ENCODE measurements around the gene TRAF3IP1.

Gene TRAF3IP1

DNA sequence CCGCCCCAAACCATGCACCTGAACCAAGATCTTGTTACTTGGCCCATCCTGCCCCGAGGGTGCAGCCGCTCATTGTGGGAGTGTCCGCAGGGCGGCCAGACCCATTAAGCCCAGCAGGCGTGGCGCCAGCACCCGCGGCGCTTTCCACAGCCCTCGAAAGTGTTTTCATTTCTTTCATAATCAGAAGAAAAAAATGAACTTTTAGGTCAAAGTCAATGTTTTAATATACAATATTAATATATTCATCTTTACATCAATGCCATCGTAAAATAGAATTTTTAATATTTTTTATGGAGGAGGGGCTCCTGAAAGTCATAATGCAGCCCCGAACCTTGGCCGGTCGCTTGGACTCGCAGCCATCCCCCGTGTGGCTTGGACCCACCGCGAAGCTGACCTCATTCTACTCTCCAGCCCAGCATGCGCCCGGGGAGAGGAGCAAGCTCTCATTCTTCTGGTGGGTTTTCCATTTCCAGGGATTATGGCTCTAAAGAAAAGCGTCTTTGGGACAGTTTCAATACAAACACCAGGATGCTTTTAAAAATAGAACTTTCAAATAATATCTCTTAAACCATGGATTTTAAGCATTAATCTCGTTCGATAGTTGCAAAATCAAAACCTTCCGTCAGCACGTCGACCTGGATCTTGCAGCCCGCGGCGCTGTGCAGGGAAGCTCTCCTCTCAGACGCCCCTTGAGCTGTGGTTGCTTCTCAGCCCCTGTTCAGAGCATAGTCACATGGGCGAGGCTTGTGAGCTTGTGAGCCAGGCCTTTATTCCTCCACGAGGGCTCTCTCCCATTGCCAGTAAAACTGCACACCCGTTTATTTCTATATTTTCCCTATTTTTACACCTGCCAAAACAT is 89.3 kb downstream of the TRAF3IP1 start:
- DNase-seq (ENCODE audit: low read depth): no peak

DNA sequence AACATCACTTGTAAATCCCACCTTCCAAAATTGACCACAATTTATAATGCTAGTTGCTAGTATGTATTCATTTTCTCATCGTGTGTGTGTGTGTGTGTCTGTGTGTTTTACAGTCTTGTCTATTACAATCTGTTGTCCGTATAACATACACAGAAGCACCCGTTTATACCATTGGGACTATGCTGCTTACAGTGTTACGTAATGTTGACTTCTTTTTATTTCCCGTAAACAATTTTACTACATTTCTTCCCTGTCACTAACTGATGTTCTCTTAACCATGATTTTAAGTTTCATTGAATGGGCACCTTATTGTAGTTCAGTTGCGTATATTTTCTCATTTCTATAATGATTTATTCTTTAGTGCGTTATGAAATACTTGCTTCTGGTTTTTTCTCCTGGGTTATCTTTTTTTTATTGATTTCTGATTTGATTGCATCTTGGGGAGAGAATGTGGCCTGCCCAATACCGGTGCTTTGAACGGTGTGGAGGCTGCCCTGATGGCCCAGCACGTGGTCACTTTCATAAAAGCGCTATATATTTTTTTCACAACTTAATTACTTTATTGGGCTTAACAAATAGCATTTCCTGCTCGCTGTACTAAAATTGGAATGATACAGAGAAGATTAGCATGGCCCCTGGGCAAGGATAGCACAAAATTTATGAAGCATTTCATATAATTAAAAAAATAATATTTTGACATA is 91.9 kb downstream of the TRAF3IP1 start:
- DNase-seq (ENCODE audit: low read depth): no peak

DNA sequence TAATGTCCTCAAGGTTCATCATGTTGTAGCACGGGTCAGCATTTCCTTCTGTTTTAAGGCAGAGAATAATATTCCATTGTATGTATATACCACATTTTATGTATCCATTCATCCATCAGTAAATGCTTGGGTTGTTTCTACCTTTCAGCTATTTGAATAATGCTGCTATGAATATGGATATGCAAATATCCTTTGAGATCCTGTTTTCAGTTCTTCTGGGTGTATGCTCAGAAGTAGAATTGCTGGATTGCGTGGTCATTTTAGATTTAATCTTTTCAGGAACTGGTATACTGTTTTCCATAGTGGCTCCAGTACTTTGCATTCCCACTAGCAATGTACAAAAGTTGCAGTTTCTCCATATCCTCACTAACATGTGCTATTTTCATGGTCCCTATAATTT is 93.0 kb downstream of the TRAF3IP1 start:
- no peak for DNase-seq (ENCODE audit: low read depth)

DNA sequence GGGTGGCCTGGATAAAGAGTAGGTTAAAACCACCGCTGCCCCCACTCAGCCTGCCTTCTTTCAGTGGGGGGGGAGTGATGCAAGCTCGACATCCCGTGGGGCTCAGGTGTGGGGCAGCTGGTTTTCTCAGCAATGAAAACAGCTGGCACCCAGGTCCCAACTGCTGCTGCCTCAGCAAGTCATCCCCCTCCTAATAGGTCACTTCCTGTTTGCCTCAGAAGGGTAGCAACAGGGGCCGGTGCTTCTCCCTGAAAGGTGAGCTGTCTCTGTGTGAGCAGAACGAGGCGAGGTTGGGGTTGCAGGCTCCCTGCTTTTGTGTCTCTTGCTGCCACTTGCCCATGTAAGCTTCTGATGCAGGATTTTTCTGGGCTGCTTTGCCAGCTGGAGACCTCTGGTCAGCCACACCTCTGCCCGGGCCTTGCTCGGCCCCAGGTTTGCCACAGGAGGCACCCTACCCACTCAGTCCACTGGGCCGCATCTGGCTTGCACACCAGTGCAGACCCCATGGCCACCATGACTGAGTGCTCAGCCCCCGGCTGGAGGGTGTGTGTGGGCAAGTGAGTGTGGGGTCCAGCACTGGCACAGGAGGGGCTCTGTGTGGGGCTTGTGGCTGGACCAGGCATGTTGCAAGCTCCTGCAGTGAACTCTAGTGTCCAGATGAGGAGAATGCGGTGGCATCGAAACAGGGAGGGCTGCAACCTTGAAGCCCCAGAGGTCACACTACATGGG is 94.9 kb downstream of the TRAF3IP1 start:
- no peak for DNase-seq (ENCODE audit: low read depth)

DNA sequence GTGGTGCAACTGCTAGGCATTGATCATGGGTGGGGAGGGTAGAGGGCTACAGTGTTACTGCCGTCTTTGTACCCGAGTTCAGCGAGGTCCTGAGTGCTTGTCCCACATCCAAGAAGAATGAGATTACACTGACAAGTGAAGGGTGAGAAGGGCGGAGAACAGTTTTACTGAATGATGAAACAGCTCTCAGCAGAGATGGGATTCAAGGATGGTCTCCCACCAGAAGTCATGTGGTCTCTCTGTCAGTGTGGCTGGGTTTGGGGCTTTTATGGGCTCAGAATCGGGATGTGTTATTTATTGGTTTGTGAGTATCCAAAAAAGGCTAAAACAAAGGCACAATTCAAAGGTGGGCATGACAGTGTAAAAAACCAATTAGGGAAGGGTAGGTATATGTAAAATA is 95.6 kb downstream of the TRAF3IP1 start:
- no peak for DNase-seq (ENCODE audit: low read depth)

DNA sequence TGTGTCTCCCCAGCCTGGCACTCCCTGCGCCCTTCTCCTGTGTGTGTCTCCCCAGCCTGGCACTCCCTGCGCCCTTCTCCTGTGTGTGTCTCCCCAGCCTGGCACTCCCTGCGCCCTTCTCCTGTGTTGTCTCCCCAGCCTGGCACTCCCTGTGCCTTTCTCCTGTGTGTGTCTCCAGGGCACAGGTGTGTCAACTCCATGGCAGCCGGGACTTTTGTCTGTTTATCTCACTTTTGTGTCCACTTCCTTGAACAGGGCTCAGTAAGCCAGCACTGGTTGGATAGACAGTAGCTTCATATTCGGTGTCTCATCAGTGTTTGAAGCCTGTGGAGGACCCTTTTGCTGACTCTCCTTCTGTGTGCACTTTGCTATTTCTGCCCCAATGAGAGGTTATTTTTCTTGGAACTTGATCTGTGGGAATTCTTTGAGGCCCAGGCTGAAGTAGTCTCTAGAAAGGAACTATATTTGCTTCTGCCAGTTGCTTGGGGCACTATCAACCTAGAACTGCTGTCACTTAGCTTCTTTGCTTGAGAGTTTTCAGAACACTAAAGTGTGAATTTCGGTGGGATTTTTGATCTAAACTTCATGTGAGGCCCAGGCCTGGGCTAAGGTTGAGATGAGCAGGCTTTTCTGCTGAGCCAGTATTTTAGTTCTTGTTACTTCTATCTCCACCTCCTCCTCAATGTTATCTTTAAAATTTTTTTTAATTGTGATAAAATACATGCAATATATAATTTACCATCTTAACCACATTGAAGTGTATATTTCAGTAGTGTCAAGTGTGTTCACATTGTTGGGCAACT is 98.1 kb downstream of the TRAF3IP1 start:
- DNase-seq (ENCODE audit: low read depth): no peak

GRCh38 chr2:238418999-238419546 is 98.8 kb downstream of the TRAF3IP1 start:
- no peak for DNase-seq (ENCODE audit: low read depth)

DNA sequence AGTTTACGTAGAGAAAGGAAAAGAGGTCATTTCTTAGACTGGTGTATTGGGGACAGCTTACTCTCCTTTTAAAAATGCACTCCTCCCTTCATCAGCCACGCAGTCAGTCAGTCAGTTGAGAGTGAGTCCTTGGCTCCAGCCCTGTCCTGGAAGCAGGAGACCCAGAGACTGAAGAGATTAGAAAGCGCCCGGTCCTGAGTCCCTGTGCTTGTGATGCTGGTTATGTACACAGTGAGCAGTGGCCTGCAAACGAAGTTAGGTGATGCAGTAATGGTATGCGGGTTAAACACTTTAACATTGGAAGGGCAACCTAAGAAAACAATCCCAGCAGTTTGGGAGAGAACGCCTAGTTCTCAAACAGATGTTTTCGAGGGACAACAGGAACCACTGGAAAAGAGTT is 100.1 kb downstream of the TRAF3IP1 start:
- DNase-seq (ENCODE audit: low read depth): no peak

DNA sequence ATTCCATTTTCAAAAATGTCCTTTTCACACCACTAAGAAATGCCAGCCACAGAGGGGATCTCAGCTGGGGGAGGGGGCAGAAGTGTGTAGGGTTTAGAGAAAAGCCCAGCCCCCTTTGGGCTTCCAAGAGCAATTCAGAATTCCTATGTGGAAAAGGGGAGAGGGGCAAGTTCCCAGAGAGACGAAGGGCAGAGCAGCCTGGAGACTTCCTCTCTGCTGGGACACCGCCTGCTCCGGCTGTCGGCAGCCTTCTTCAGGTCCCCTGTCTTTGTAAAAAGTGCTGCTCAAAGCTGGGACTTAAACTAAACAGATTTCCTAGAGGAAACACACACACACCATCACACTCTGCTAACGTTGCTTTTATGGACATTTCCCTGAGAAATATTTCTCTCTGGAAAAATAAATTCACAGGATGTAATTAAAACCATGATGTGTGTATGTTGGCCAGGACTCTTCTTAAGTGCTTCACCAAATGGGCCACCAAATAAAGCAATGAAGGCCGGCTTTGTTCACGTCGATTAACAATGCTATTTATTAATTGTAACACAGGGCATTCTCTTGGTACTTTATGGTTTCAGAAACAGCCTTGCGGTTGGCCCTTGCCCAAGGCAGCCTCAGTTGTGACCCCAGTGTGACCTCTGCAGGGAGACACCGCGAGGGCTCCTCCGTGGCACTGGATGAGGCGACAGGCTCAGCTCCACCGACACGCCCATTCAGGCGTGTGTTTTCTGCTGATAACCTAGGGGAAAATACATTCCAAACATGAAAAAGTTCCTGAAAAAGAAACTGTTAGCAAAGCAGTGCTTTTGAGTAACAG is 100.8 kb downstream of the TRAF3IP1 start:
- DNase-seq (ENCODE audit: low read depth): no peak

DNA sequence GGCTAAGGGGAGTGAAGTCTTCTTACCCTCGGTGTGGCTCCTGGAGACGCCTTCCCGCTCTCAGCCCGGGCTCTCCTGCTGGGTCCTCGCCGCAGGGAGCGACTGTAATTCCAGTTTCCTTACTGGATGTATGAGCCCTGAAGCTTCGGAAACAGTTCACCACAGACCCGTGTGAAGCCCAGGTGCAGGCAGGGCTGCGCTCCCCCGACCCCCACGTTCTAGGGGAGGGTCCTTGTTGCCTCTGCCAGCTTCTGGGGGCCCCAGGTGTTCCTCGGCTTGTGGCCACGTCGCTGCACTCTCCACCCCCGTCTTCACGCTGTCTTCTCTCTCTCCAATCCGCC is 101.3 kb downstream of the TRAF3IP1 start:
- DNase-seq (ENCODE audit: low read depth): no peak

DNA sequence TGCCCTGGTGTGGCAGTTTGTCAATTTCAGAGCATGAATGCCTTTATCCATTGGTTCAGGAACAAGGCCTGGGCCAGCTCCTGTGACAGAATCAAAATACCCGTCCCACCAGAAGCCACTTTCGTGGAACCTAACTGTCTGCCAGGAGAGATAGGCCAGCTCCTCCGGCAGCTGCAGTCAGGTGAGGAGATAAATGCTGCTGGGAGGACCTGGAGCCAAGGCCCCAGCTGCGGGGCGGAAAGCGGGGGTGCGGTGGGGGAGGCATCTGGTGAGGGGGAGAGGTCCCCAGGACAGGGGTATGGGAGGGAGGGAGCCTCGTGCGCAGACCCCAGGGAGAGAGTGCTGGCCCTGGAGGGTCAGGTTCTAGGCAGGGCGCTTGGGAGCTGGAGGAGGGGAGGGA is 102.0 kb downstream of the TRAF3IP1 start:
- DNase-seq (ENCODE audit: low read depth): no peak

GRCh38 chr2:238422940-238423339 is 102.6 kb downstream of the TRAF3IP1 start:
- DNase-seq (ENCODE audit: low read depth): no peak

DNA sequence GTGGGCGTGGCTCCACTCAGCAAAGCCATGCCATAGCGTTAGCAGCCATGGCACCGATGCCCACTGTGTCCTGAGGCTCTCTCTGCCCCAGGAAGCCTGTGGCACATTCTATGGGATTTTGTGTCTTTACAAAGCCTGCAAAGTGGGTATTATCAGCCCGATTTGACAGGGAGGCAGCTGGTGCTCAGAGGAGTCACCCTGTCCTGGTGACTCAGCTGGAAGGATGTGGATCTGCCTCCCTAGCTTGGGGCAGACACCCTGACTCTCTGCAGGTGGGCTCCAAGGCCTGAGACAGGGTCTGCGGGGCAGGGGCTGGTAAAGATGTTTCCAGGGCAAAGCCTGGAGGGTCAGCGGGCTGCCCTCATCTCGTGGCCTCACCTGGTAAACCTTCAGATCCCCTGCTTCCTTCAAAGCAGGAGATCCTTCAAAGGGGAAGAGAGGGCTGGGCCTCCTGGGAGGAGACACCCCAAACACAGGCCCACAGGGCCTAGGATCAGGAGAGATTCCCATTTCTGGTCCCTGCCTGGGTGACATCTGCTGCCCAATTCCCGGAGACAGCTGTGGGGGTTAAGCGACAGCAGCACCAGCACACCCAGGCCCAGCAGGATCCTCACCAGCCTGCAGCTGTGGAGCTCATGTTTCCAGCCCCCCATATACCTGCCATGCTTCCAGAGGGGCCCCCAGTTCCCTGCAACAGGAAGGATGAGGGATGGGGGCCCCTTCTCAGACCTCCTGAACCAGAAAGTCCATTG is 103.4 kb downstream of the TRAF3IP1 start:
- no peak for DNase-seq (ENCODE audit: low read depth)

- no peak for DNase-seq (ENCODE audit: low read depth)
Measured at GRCh38 chr2:238424313-238424700, 104.0 kb downstream of the TRAF3IP1 start.

- no peak for DNase-seq (ENCODE audit: low read depth)
Measured at GRCh38 chr2:238425505-238425978, 105.2 kb downstream of the TRAF3IP1 start.

DNA sequence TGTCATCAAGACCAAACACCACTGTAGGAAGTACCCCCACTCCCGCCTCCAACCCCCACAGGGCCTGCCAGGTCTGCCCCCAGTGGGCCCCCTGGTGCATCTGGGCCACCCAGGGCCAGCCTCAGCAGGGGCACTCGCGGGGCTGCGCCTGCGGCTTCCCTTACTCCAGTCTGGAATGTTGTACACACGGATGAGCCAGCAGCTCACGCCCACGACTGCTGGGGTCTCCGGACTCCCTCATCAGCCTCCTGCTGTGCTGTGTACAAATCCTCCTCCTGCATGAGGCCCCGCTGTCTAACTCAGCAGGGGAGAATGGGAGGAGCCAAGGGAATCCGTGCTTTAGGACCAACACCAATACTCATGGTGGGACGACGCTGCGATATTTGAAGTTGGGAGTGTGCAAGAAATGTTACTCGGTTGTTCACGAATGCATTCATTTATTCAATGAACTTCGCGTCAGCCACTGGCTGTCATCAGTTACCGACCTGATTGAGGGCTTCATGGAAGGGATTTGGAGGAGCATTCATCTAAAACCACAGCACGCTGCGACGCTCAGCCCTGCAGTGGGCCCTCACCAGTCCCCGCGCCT is 105.8 kb downstream of the TRAF3IP1 start:
- no peak for DNase-seq (ENCODE audit: low read depth)

- DNase-seq (ENCODE audit: low read depth): peak; percentile 59
Measured at GRCh38 chr2:238426568-238427434, 106.5 kb downstream of the TRAF3IP1 start, which contains the start of gene ASB1. TSS of gene ASB1 (plus strand) at chr2:238426927. CDS start at chr2:238427071, 144 bp downstream.

- no peak for DNase-seq (ENCODE audit: low read depth)
Measured at GRCh38 chr2:238427435-238428162, 107.3 kb downstream of the TRAF3IP1 start.

Measured in GM04504 (cell line).